K562 (cell line): ENCODE data around the gene TMEM43. TPM values are rescaled to one million over a fixed set of nuclear protein-coding genes. Genes with fewer than 3 reads are reported as not detected.

Experiments used
- ASH1L ChIP-seq: fragments of 450-650 bp; IDR thresholded peaks from 2 replicates; pipeline ENCODE4 v1.6.1; 2018; ENCODE audit warnings: borderline replicate concordance, mild to moderate bottlenecking, low read depth; ENCODE audit not compliant: partially characterized antibody
- ERF ChIP-seq: fragments of 450-650 bp; formaldehyde crosslinking; IDR thresholded peaks from 2 replicates; pipeline ENCODE4 v1.4.0; 2020; ENCODE audit warnings: mild to moderate bottlenecking, mixed read lengths
- ETV6 ChIP-seq, 3 experiments: fragments of 150-350 bp in 1 of 3; sonication (generic) in 1 of 3; formaldehyde crosslinking in 1 of 3; IDR thresholded peaks; 2 replicates each; pipeline versions ENCODE4 v1.6.1 to v1.8.0; 2014 to 2022; ENCODE audit warnings: borderline replicate concordance in 2 of 3, low read depth in 2 of 3, antibody characterized with exemption in 1 of 3, low read length in 1 of 3, mild to moderate bottlenecking in 1 of 3, missing genetic modification reagents in 1 of 3
- GATAD2A ChIP-seq: fragments of 450-650 bp; IDR thresholded peaks from 2 replicates; pipeline ENCODE4 v1.6.1; 2017
- HEY1 ChIP-seq: fragments of 250-450 bp; sonication (Bioruptor Pico); IDR thresholded peaks from 2 replicates; pipeline ENCODE4 v1.5.0; 2020; ENCODE audit warnings: mild to moderate bottlenecking, moderate library complexity, borderline replicate concordance
- ILK ChIP-seq: fragments of 450-650 bp; IDR thresholded peaks from 2 replicates; pipeline ENCODE4 v1.6.1; 2016; ENCODE audit warnings: missing genetic modification characterization, low read depth, mild to moderate bottlenecking, missing compliant biosample characterization, moderate library complexity, borderline replicate concordance
- KAT8 ChIP-seq: fragments of 450-650 bp; IDR thresholded peaks from 2 replicates; pipeline ENCODE4 v1.6.1; 2016; ENCODE audit warnings: low read depth, mild to moderate bottlenecking
- NFYB ChIP-seq: IDR thresholded peaks from 2 replicates; pipeline ENCODE4 v1.6.1; 2011; ENCODE audit warnings: mild to moderate bottlenecking, moderate library complexity; ENCODE audit not compliant: insufficient read length; ENCODE audit errors: extremely low read depth
- PRMT5 ChIP-seq: sonication (generic); formaldehyde crosslinking; IDR thresholded peaks from 2 replicates; pipeline ENCODE4 v1.5.0; 2020; ENCODE audit warnings: missing genetic modification reagents
- RFX5 ChIP-seq: IDR thresholded peaks from 2 replicates; pipeline ENCODE4 v1.6.1; 2011; ENCODE audit warnings: low read depth, mild to moderate bottlenecking, improper control_type of control experiment, low read length
- TAF1 ChIP-seq: IDR thresholded peaks from 2 replicates; pipeline ENCODE4 v1.6.1; 2011; ENCODE audit warnings: mild to moderate bottlenecking, low read length, moderate library complexity; ENCODE audit not compliant: insufficient read depth, control insufficient read depth, severe bottlenecking; ENCODE audit errors: extremely low read depth
- TCF7 ChIP-seq: sonication (generic); IDR thresholded peaks from 2 replicates; pipeline ENCODE4 v1.6.1; 2016; ENCODE audit warnings: antibody characterized with exemption, borderline replicate concordance
- ZBTB1 ChIP-seq: sonication (generic); formaldehyde crosslinking; IDR thresholded peaks from 2 replicates; pipeline ENCODE4 v1.8.1; 2023; ENCODE audit warnings: missing genetic modification reagents, low read depth, mild to moderate bottlenecking, borderline replicate concordance
- ZKSCAN8 ChIP-seq: fragments of 200-800 bp; sonication (Bioruptor generic); IDR thresholded peaks from 2 replicates; pipeline ENCODE4 v1.6.1; 2016; ENCODE audit warnings: missing genetic modification characterization, missing compliant biosample characterization
- ZNF121 ChIP-seq: sonication (generic); formaldehyde crosslinking; conservative IDR thresholded peaks from 2 replicates; pipeline ENCODE4 v1.8.0; 2022; ENCODE audit warnings: missing genetic modification reagents
- ZNF197 ChIP-seq: fragments of 200-800 bp; sonication (Bioruptor generic); IDR thresholded peaks from 2 replicates; pipeline ENCODE4 v1.6.1; 2016; ENCODE audit warnings: low read depth, missing genetic modification characterization, missing compliant biosample characterization
- ZNF23 ChIP-seq: fragments of 250-450 bp; sonication (Bioruptor Pico); IDR thresholded peaks from 2 replicates; pipeline ENCODE4 v1.4.0; 2020; ENCODE audit warnings: mild to moderate bottlenecking
- ZNF347 ChIP-seq: fragments of 450-650 bp; formaldehyde crosslinking; IDR thresholded peaks from 2 replicates; pipeline ENCODE4 v1.4.0; 2020; ENCODE audit warnings: low read depth, mild to moderate bottlenecking, moderate library complexity
- ZNF766 ChIP-seq: fragments of 200-800 bp; sonication (Bioruptor generic); conservative IDR thresholded peaks from 2 replicates; pipeline ENCODE4 v1.6.1; 2016; ENCODE audit warnings: missing genetic modification characterization, missing compliant biosample characterization
- polyA plus RNA-seq, 8 experiments: library from polyadenylated mRNA; depleted of rRNA in 4 of 8; stranded (reverse) in 5 of 8; unstranded in 3 of 8; fragments of >200 nt; fragmentation: Nextera tagmentation in 2 of 8; fragmentation: Illumina TruSeq in 1 of 8; extraction: Ambion mirVana in 2 of 8; extraction: Trizol in 1 of 8; gene quantifications; 2 replicates each; pipeline versions ENCODE4 v1.2.1 to v1.2.3, GENCODE V29; 2011 to 2014; ENCODE audit warnings: inconsistent platforms in 1 of 8, missing spikeins in 1 of 8
- total RNA-seq, 7 experiments: library from RNA; depleted of rRNA in 6 of 7; stranded (reverse); fragments of >200 nt in 6 of 7; fragmentation: Illumina TruSeq in 2 of 7; extraction: Trizol in 2 of 7; gene quantifications; 2 replicates each; pipeline versions ENCODE4 v1.2.1 to v1.2.3, GENCODE V29; 2011 to 2021; ENCODE audit warnings: low replicate concordance in 1 of 7
- TF ChIP-seq, protein P1 (sequence below): sonication (generic); formaldehyde crosslinking; IDR thresholded peaks from 2 replicates; pipeline ENCODE4 v1.8.1; 2023; ENCODE audit warnings: mild to moderate bottlenecking, missing genetic modification reagents
- TF ChIP-seq, protein P2 (sequence below): fragments of 250-450 bp; sonication (Bioruptor Pico); IDR thresholded peaks from 2 replicates; pipeline ENCODE4 v1.8.0; 2022; ENCODE audit warnings: moderate library complexity, mild to moderate bottlenecking, inconsistent platforms
- TF ChIP-seq, protein P3 (sequence below): sonication (generic); formaldehyde crosslinking; IDR thresholded peaks from 2 replicates; pipeline ENCODE4 v1.9.0; 2022; ENCODE audit warnings: mild to moderate bottlenecking, missing genetic modification reagents
- TF ChIP-seq, protein P4 (sequence below): fragments of 250-450 bp; sonication (Bioruptor Pico); IDR thresholded peaks from 2 replicates; pipeline ENCODE4 v1.5.1; 2021; ENCODE audit warnings: mild to moderate bottlenecking

Gene TMEM43
- total and polyA plus RNA-seq, 9 of the 15 experiments (the other 6 are each of a cell fraction or from before 2014, with no cell fraction given) = 16.7 to 46.1 (median 35.7) TPM

DNA sequence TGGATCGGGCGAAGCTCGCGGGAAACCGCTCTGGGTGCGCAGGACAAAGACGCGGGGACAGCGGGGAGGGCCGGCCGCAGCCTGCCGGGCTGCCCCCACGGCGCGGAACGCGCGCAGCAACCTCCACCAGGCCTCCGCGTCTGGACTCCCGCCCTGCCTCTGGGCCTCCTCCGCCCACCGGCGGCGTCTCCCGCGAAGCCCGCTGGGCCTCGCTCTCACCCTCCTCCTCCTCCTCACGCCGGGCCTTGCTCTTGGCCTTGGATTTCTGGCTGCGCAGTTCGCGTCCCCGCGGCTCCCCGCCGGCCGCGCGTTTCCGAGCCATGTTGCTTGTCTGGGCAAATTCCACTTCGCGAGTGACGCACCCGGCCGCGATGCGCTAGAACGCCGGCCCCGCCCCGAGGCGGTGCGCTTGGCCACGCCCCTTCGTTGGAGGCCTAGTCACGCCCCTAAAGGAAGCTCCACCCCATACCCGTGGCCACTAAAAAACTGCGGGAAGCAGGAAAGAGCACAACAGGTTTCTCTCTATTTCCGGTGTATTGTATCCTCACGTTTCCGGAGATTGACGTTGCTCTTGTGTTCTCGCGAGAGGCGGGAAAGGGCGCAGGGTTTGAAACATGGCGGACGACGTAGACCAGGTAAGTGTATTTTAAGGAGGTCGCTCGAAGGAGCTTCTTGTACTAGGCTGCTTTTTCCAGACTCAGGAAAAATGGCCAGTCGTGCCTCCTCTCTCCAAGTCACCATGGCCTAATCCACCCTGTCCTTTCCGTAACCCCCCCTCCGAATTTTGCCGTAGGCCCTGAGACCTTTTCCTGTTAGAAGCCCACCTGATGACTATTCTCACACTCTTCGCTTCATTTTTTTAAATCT is 53.6 kb downstream of the TMEM43 start, which contains the start of the genes LSM3 and XPC (continued):
- TF ChIP-seq, protein P1, sequence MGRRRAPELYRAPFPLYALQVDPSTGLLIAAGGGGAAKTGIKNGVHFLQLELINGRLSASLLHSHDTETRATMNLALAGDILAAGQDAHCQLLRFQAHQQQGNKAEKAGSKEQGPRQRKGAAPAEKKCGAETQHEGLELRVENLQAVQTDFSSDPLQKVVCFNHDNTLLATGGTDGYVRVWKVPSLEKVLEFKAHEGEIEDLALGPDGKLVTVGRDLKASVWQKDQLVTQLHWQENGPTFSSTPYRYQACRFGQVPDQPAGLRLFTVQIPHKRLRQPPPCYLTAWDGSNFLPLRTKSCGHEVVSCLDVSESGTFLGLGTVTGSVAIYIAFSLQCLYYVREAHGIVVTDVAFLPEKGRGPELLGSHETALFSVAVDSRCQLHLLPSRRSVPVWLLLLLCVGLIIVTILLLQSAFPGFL (CRISPR knock-in tag) = peak; percentile 83; the same call in 1 of the 2 replicates
- no peak for TF ChIP-seq RFX5
- TF ChIP-seq, protein P2, sequence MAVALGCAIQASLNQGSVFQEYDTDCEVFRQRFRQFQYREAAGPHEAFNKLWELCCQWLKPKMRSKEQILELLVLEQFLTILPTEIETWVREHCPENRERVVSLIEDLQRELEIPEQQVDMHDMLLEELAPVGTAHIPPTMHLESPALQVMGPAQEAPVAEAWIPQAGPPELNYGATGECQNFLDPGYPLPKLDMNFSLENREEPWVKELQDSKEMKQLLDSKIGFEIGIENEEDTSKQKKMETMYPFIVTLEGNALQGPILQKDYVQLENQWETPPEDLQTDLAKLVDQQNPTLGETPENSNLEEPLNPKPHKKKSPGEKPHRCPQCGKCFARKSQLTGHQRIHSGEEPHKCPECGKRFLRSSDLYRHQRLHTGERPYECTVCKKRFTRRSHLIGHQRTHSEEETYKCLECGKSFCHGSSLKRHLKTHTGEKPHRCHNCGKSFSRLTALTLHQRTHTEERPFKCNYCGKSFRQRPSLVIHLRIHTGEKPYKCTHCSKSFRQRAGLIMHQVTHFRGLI (CRISPR knock-in tag) = no peak
- TF ChIP-seq TAF1 = peak; percentile 95
- TF ChIP-seq ZNF766 (CRISPR knock-in tag) = peak; percentile 91
- peak; percentile 55 for TF ChIP-seq ASH1L
- TF ChIP-seq HEY1 (CRISPR knock-in tag) = no peak
- TF ChIP-seq TCF7 = no peak
- peak; percentile 79 to 88; a peak in 3 of 4 replicates for TF ChIP-seq ETV6 (IDR thresholded peaks at IDR 0.05; ENCODE audit: borderline replicate concordance in 1 of 2, low read depth in 2 of 2, low read length in 1 of 2)
- TF ChIP-seq ETV6 (CRISPR knock-in tag; IDR thresholded peaks at IDR 0.05; ENCODE audit: borderline replicate concordance) = peak; percentile 90
- no peak for TF ChIP-seq GATAD2A
- no peak for TF ChIP-seq ZKSCAN8 (CRISPR knock-in tag)
- no peak for TF ChIP-seq KAT8
- TF ChIP-seq ZNF121 (CRISPR knock-in tag) = no peak
- TF ChIP-seq, protein P3, sequence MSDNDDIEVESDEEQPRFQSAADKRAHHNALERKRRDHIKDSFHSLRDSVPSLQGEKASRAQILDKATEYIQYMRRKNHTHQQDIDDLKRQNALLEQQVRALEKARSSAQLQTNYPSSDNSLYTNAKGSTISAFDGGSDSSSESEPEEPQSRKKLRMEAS (CRISPR knock-in tag) = peak; percentile 87
- peak; percentile 75; the same call in 1 of the 2 replicates for TF ChIP-seq PRMT5 (CRISPR knock-in tag)
- TF ChIP-seq ZNF197 (CRISPR knock-in tag) = no peak
- TF ChIP-seq, protein P4, sequence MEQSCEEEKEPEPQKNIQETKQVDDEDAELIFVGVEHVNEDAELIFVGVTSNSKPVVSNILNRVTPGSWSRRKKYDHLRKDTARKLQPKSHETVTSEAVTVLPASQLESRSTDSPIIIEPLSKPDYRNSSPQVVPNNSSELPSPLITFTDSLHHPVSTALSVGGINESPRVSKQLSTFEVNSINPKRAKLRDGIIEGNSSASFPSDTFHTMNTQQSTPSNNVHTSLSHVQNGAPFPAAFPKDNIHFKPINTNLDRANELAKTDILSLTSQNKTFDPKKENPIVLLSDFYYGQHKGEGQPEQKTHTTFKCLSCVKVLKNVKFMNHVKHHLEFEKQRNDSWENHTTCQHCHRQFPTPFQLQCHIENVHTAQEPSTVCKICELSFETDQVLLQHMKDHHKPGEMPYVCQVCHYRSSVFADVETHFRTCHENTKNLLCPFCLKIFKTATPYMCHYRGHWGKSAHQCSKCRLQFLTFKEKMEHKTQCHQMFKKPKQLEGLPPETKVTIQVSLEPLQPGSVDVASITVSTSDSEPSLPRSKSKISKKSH = no peak
- TF ChIP-seq NFYB = no peak
- TF ChIP-seq ZNF347 = no peak
- TF ChIP-seq ILK (tag) = no peak
- TF ChIP-seq ZNF23 = no peak
- TF ChIP-seq ERF = peak; percentile 76; the same call in 1 of the 2 replicates
- peak; percentile 90 for TF ChIP-seq ZBTB1 (CRISPR knock-in tag)
